NCI-H1417 (cell line): Measurements from ENCODE around the gene ARHGAP9.

Experiments
- DNase-seq, 3 experiments: peaks; one replicate each; lab custom pipeline; 2025; lab: John Stamatoyannopoulos, UW

The ARHGAP9 gene

GRCh38 chr12:57479376-57480115 lies at the start of gene ARHGAP9:
TSS of gene ARHGAP9 (minus strand) at chr12:57479866. CDS start at chr12:57479406, 460 bp downstream.
- no peak for DNase-seq

- no peak for DNase-seq
These were observed 49.3 kb upstream of the ARHGAP9 start for GRCh38 chr12:57528831-57529555.

- DNase-seq = no peak
These were observed 48.5 kb upstream of the ARHGAP9 start for GRCh38 chr12:57528176-57528575.

GRCh38 chr12:57527184-57527583 lies 47.5 kb upstream of the ARHGAP9 start:
- DNase-seq = no peak

- no peak for DNase-seq
These were observed 46.9 kb upstream of the ARHGAP9 start for GRCh38 chr12:57526477-57527126.

- no peak for DNase-seq
These were observed 46.1 kb upstream of the ARHGAP9 start for GRCh38 chr12:57525615-57526383.

- DNase-seq = no peak
These were observed 45.3 kb upstream of the ARHGAP9 start for GRCh38 chr12:57524814-57525614.

GRCh38 chr12:57523706-57524614 lies 44.3 kb upstream of the ARHGAP9 start:
- DNase-seq = peak in 2 of 3 experiments; percentile 51 to 52

GRCh38 chr12:57522887-57523705 lies 43.4 kb upstream of the ARHGAP9 start:
- DNase-seq = peak in 2 of 3 experiments; percentile 70 to 76

- peak; percentile 93 to 97 (median 93) for DNase-seq
These were observed 42.6 kb upstream of the ARHGAP9 start, which contains the start of gene MBD6 for GRCh38 chr12:57522011-57522886. TSS of gene MBD6 (plus strand) at chr12:57522824. CDS start at chr12:57524304, 1,480 bp downstream.

GRCh38 chr12:57521525-57522010 lies 41.9 kb upstream of the ARHGAP9 start:
- peak in 2 of 3 experiments; percentile 48 to 50 for DNase-seq

- DNase-seq = peak; percentile 99 to 100 (median 99)
These were observed 40.6 kb upstream of the ARHGAP9 start, which contains the start of gene DDIT3 for GRCh38 chr12:57520053-57520818. TSS of gene DDIT3 (minus strand) at chr12:57520514. CDS start at chr12:57517406, 3,108 bp downstream.

GRCh38 chr12:57519796-57520052 lies 40.1 kb upstream of the ARHGAP9 start:
- peak in 1 of 3 experiments; percentile 79 for DNase-seq

GRCh38 chr12:57518920-57519795 lies 39.5 kb upstream of the ARHGAP9 start:
- peak in 1 of 3 experiments; percentile 25 for DNase-seq

GRCh38 chr12:57518176-57518919 lies 38.7 kb upstream of the ARHGAP9 start:
- DNase-seq = no peak
